Cerebellar cortex (tissue), 1 donor: ENCODE data around the gene CCDC197.

Experiments used
- DNase-seq: peaks from one replicate; pipeline ENCODE4 v3.0.0-alpha.2; 2015; ENCODE audit warnings: low spot score

The CCDC197 gene

GRCh38 chr14:93999573-93999972, 2.5 kb downstream of the CCDC197 start:
- DNase-seq: no peak

GRCh38 chr14:94000267-94000666, 3.2 kb downstream of the CCDC197 start:
- DNase-seq: no peak

GRCh38 chr14:94001016-94001415, 3.9 kb downstream of the CCDC197 start:
- DNase-seq: no peak

- DNase-seq: peak; percentile 80
Measured at GRCh38 chr14:94001501-94002396, 4.6 kb downstream of the CCDC197 start.

- DNase-seq: no peak
Measured at GRCh38 chr14:94003397-94003796, 6.3 kb downstream of the CCDC197 start.

GRCh38 chr14:94004015-94004414, 6.9 kb downstream of the CCDC197 start:
- no peak for DNase-seq

- DNase-seq: no peak
Measured at GRCh38 chr14:94005324-94006073, 8.4 kb downstream of the CCDC197 start.

- DNase-seq: no peak
Measured at GRCh38 chr14:94008234-94008633, 11.1 kb downstream of the CCDC197 start.

GRCh38 chr14:94009767-94010166, 12.7 kb downstream of the CCDC197 start:
- no peak for DNase-seq

- no peak for DNase-seq
Measured at GRCh38 chr14:94010625-94011024, 13.5 kb downstream of the CCDC197 start.

- no peak for DNase-seq
Measured at GRCh38 chr14:94011795-94012194, 14.7 kb downstream of the CCDC197 start.

GRCh38 chr14:94014382-94014781, 17.3 kb downstream of the CCDC197 start:
- no peak for DNase-seq

GRCh38 chr14:94015223-94015622, 18.1 kb downstream of the CCDC197 start:
- DNase-seq: no peak

GRCh38 chr14:94016446-94016976, 19.4 kb downstream of the CCDC197 start:
- peak; percentile 71 for DNase-seq

GRCh38 chr14:94018308-94018707, 21.2 kb downstream of the CCDC197 start:
- DNase-seq: peak; percentile 44

GRCh38 chr14:94019329-94019728, 22.2 kb downstream of the CCDC197 start:
- DNase-seq: no peak

GRCh38 chr14:94020267-94020666, 23.2 kb downstream of the CCDC197 start:
- DNase-seq: no peak

- no peak for DNase-seq
Measured at GRCh38 chr14:94021001-94021400, 23.9 kb downstream of the CCDC197 start.

GRCh38 chr14:94021416-94022157, 24.5 kb downstream of the CCDC197 start:
- no peak for DNase-seq

- DNase-seq: no peak
Measured at GRCh38 chr14:94022532-94023411, 25.7 kb downstream of the CCDC197 start.

GRCh38 chr14:94024549-94024948, 27.4 kb downstream of the CCDC197 start:
- DNase-seq: no peak
